ENCODE measurements around the gene OR2AE1.

DNA sequence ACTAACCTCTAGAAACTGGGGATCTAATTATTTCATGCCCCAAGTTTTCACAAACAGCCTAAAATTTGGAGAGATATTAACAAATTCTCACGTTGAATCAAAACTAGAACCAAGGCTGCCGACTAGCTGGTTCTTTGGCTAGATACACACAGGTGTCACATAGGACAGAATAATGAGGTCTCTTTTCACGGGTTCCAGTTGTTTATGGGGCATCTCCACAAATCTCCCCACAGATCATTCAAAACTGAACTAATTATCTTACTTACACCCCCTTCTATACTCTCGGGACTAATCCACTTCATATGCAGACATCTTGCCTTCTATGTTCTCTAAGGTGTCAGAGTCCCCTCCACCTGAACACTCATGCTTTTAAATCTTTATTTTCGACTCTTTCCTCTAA is 16.4 kb upstream of the OR2AE1 start:
- TF ChIP-seq, protein P1, sequence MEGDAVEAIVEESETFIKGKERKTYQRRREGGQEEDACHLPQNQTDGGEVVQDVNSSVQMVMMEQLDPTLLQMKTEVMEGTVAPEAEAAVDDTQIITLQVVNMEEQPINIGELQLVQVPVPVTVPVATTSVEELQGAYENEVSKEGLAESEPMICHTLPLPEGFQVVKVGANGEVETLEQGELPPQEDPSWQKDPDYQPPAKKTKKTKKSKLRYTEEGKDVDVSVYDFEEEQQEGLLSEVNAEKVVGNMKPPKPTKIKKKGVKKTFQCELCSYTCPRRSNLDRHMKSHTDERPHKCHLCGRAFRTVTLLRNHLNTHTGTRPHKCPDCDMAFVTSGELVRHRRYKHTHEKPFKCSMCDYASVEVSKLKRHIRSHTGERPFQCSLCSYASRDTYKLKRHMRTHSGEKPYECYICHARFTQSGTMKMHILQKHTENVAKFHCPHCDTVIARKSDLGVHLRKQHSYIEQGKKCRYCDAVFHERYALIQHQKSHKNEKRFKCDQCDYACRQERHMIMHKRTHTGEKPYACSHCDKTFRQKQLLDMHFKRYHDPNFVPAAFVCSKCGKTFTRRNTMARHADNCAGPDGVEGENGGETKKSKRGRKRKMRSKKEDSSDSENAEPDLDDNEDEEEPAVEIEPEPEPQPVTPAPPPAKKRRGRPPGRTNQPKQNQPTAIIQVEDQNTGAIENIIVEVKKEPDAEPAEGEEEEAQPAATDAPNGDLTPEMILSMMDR (conservative IDR thresholded peaks at IDR 0.05; ENCODE audit: low read depth, low read length), result no peak
- TF ChIP-seq RAD21 (IDR thresholded peaks at IDR 0.05; ENCODE audit: low read length) (no peak), POLR2A (IDR thresholded peaks at IDR 0.05; ENCODE audit: low read depth, low read length) (no peak), NFE2L2 (IDR thresholded peaks at IDR 0.05; ENCODE audit: low read depth, low read length) (no peak)
